GM23338 (cell line): ENCODE data around the gene COL4A6. TPM values are rescaled to one million over a fixed set of nuclear protein-coding genes. Genes with fewer than 3 reads are reported as not detected.

Experiments used
- ATAC-seq: fragments of 200-7000 bp; cut with Tn5 transposase; 3 replicates; pipeline ENCODE4 v1.9.1; 2020
- DNase-seq: peaks from one replicate; pipeline ENCODE4 v3.0.0-alpha.2; 2015; ENCODE audit warnings: low spot score
- H2AFZ ChIP-seq: fragments of 200-600 bp; sonication (generic); 2 replicates; pipeline ENCODE4 v1.8.0; 2016; ENCODE audit warnings: antibody characterized with exemption, mild to moderate bottlenecking, moderate library complexity
- H3F3A ChIP-seq: fragments of 200-600 bp; sonication (generic); replicated peaks from 2 replicates; pipeline ENCODE4 v1.8.0; 2017; ENCODE audit warnings: antibody characterized with exemption, mixed run types, low read depth
- H3K27ac ChIP-seq: fragments of 200-600 bp; sonication (generic); 2 replicates; pipeline ENCODE4 v1.6.1; 2016; ENCODE audit warnings: low read depth
- H3K27me3 ChIP-seq: fragments of 200-600 bp; sonication (generic); 2 replicates; pipeline ENCODE4 v1.8.0; 2016; ENCODE audit warnings: mild to moderate bottlenecking, mixed run types, moderate library complexity; ENCODE audit not compliant: insufficient read depth
- H3K36me3 ChIP-seq: fragments of 200-600 bp; sonication (generic); 2 replicates; pipeline ENCODE4 v1.8.0; 2016; ENCODE audit warnings: mild to moderate bottlenecking; ENCODE audit not compliant: insufficient read depth
- H3K4me1 ChIP-seq: fragments of 200-600 bp; sonication (generic); 2 replicates; pipeline ENCODE4 v1.8.0; 2016; ENCODE audit warnings: mild to moderate bottlenecking, moderate library complexity; ENCODE audit not compliant: insufficient read depth
- H3K4me2 ChIP-seq: fragments of 200-600 bp; sonication (generic); 2 replicates; pipeline ENCODE4 v1.7.1; 2017; ENCODE audit warnings: mixed run types
- H3K4me3 ChIP-seq: fragments of 200-600 bp; sonication (generic); 2 replicates; pipeline ENCODE4 v1.6.1; 2016; ENCODE audit warnings: mixed run types
- H3K79me2 ChIP-seq: fragments of 200-600 bp; sonication (generic); replicated peaks from 2 replicates; pipeline ENCODE4 v1.8.0; 2017; ENCODE audit warnings: mild to moderate bottlenecking; ENCODE audit not compliant: insufficient read depth
- H3K9me2 ChIP-seq: fragments of 200-600 bp; sonication (generic); 2 replicates; pipeline ENCODE4 v1.8.0; 2017; ENCODE audit not compliant: insufficient read depth
- H4K20me1 ChIP-seq: fragments of 200-600 bp; sonication (generic); replicated peaks from 2 replicates; pipeline ENCODE4 v1.8.0; 2017; ENCODE audit warnings: mild to moderate bottlenecking; ENCODE audit not compliant: insufficient read depth
- H3K27ac Mint-ChIP-seq: 2 replicates; pipeline ENCODE4 v1.8.0; 2020; ENCODE audit warnings: inconsistent platforms, mild to moderate bottlenecking, moderate library complexity, mixed read lengths
- H3K27me3 Mint-ChIP-seq: 3 replicates; pipeline ENCODE4 v1.8.0; 2022; ENCODE audit warnings: low read depth, mild to moderate bottlenecking, moderate library complexity, mixed read lengths, inconsistent platforms; ENCODE audit not compliant: insufficient read depth, poor library complexity
- H3K36me3 Mint-ChIP-seq: 3 replicates; pipeline ENCODE4 v1.8.0; 2021; ENCODE audit warnings: low read depth, mild to moderate bottlenecking, inconsistent platforms, moderate library complexity, mixed read lengths
- H3K4me1 Mint-ChIP-seq: 3 replicates; pipeline ENCODE4 v1.8.0; 2020; ENCODE audit warnings: mild to moderate bottlenecking, inconsistent platforms, mixed read lengths
- H3K4me3 Mint-ChIP-seq: 3 replicates; pipeline ENCODE4 v1.8.0; 2021; ENCODE audit warnings: moderate library complexity, mild to moderate bottlenecking, inconsistent platforms, mixed read lengths
- H3K9me3 Mint-ChIP-seq: 3 replicates; pipeline ENCODE4 v1.8.0; 2020; ENCODE audit warnings: moderate library complexity, mild to moderate bottlenecking, inconsistent platforms, mixed read lengths
- CREB1 ChIP-seq: fragments of 250-450 bp; sonication (Bioruptor Pico); IDR thresholded peaks from 2 replicates; pipeline ENCODE4 v1.5.0; 2020; ENCODE audit warnings: low read depth, mild to moderate bottlenecking, moderate library complexity
- EZH2phosphoT487 ChIP-seq: fragments of 200-600 bp; sonication (generic); IDR thresholded peaks from one replicate; pipeline ENCODE4 v1.8.1; 2018; ENCODE audit warnings: antibody characterized with exemption; ENCODE audit not compliant: unreplicated experiment
- NANOG ChIP-seq: IDR thresholded peaks from 2 replicates; pipeline ENCODE4 v1.6.1; 2016; ENCODE audit warnings: antibody characterized with exemption, borderline replicate concordance
- polyA plus RNA-seq: library from polyadenylated mRNA; unstranded; fragments of >200 nt; fragmentation: Nextera tagmentation; extraction: Ambion mirVana; gene quantifications from 2 replicates; pipeline ENCODE4 v1.2.1, GENCODE V29; 2016
- total RNA-seq: library from RNA; depleted of rRNA; stranded (reverse); fragments of >200 nt; shearing (Covaris generic); gene quantifications from 2 replicates; pipeline ENCODE4 v1.2.3, GENCODE V29; 2014
- TF ChIP-seq, protein P1 (sequence below): IDR thresholded peaks from 2 replicates; pipeline ENCODE4 v1.6.1; 2016; ENCODE audit warnings: antibody characterized with exemption
- TF ChIP-seq, protein P2 (sequence below): fragments of 250-450 bp; sonication (Bioruptor Pico); IDR thresholded peaks from 2 replicates; pipeline ENCODE4 v1.5.0; 2020; ENCODE audit warnings: mild to moderate bottlenecking, moderate library complexity

COL4A6 gene
- total and polyA plus RNA-seq, 2 experiments from 2014 or later, result 4.1 to 15.2 TPM

GRCh38 chrX:108349210-108349609 lies 89.0 kb downstream of the COL4A6 start:
- H3K36me3 Mint-ChIP-seq, result no peaks in the 10 kb centered on the region
- H3K4me1 Mint-ChIP-seq, result peaks cover 59% of the 10 kb centered on the region
- H3K27ac Mint-ChIP-seq, result no peak overlapping the region

More at GRCh38 chrX:108349210-108349609, 89.0 kb downstream of the COL4A6 start:
- H4K20me1 ChIP-seq, result no peaks in the 10 kb centered on the region
- no peaks in the 10 kb centered on the region for H3K27me3 Mint-ChIP-seq
- H3K4me3 Mint-ChIP-seq, result no peak overlapping the region
- H3K4me2 ChIP-seq, result no peak overlapping the region
- H2AFZ ChIP-seq, result no peak overlapping the region
- no peaks in the 10 kb centered on the region for H3K36me3 ChIP-seq
- no peaks in the 10 kb centered on the region for H3K27me3 ChIP-seq
- ATAC-seq, result no peak
- H3F3A ChIP-seq, result no peaks in the 10 kb centered on the region
- H3K79me2 ChIP-seq, result no peaks in the 10 kb centered on the region
- DNase-seq, result no peak
- no peaks in the 10 kb centered on the region for H3K9me3 Mint-ChIP-seq
- no peak overlapping the region for H3K4me3 ChIP-seq
- H3K9me2 ChIP-seq, result no peaks in the 10 kb centered on the region; the same call in 1 of the 2 replicates
- H3K27ac ChIP-seq, result no peak overlapping the region
- peaks cover 30% of the 10 kb centered on the region for H3K4me1 ChIP-seq
- TF ChIP-seq, protein P1, sequence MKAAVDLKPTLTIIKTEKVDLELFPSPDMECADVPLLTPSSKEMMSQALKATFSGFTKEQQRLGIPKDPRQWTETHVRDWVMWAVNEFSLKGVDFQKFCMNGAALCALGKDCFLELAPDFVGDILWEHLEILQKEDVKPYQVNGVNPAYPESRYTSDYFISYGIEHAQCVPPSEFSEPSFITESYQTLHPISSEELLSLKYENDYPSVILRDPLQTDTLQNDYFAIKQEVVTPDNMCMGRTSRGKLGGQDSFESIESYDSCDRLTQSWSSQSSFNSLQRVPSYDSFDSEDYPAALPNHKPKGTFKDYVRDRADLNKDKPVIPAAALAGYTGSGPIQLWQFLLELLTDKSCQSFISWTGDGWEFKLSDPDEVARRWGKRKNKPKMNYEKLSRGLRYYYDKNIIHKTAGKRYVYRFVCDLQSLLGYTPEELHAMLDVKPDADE, result no peak
- TF ChIP-seq EZH2phosphoT487 (no peak), CREB1 (CRISPR knock-in tag) (no peak), NANOG (no peak)
- TF ChIP-seq, protein P2, sequence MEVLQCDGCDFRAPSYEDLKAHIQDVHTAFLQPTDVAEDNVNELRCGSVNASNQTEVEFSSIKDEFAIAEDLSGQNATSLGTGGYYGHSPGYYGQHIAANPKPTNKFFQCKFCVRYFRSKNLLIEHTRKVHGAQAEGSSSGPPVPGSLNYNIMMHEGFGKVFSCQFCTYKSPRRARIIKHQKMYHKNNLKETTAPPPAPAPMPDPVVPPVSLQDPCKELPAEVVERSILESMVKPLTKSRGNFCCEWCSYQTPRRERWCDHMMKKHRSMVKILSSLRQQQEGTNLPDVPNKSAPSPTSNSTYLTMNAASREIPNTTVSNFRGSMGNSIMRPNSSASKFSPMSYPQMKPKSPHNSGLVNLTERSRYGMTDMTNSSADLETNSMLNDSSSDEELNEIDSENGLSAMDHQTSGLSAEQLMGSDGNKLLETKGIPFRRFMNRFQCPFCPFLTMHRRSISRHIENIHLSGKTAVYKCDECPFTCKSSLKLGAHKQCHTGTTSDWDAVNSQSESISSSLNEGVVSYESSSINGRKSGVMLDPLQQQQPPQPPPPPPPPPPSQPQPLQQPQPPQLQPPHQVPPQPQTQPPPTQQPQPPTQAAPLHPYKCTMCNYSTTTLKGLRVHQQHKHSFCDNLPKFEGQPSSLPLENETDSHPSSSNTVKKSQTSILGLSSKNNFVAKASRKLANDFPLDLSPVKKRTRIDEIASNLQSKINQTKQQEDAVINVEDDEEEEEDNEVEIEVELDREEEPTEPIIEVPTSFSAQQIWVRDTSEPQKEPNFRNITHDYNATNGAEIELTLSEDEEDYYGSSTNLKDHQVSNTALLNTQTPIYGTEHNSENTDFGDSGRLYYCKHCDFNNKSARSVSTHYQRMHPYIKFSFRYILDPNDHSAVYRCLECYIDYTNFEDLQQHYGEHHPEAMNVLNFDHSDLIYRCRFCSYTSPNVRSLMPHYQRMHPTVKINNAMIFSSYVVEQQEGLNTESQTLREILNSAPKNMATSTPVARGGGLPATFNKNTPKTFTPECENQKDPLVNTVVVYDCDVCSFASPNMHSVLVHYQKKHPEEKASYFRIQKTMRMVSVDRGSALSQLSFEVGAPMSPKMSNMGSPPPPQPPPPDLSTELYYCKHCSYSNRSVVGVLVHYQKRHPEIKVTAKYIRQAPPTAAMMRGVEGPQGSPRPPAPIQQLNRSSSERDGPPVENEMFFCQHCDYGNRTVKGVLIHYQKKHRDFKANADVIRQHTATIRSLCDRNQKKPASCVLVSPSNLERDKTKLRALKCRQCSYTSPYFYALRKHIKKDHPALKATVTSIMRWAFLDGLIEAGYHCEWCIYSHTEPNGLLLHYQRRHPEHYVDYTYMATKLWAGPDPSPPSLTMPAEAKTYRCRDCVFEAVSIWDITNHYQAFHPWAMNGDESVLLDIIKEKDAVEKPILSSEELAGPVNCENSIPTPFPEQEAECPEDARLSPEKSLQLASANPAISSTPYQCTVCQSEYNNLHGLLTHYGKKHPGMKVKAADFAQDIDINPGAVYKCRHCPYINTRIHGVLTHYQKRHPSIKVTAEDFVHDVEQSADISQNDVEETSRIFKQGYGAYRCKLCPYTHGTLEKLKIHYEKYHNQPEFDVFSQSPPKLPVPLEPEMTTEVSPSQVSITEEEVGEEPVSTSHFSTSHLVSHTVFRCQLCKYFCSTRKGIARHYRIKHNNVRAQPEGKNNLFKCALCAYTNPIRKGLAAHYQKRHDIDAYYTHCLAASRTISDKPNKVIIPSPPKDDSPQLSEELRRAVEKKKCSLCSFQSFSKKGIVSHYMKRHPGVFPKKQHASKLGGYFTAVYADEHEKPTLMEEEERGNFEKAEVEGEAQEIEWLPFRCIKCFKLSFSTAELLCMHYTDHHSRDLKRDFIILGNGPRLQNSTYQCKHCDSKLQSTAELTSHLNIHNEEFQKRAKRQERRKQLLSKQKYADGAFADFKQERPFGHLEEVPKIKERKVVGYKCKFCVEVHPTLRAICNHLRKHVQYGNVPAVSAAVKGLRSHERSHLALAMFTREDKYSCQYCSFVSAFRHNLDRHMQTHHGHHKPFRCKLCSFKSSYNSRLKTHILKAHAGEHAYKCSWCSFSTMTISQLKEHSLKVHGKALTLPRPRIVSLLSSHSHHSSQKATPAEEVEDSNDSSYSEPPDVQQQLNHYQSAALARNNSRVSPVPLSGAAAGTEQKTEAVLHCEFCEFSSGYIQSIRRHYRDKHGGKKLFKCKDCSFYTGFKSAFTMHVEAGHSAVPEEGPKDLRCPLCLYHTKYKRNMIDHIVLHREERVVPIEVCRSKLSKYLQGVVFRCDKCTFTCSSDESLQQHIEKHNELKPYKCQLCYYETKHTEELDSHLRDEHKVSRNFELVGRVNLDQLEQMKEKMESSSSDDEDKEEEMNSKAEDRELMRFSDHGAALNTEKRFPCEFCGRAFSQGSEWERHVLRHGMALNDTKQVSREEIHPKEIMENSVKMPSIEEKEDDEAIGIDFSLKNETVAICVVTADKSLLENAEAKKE, result no peak
